ENCODE data around the gene PPFIA1.

Gene PPFIA1

GRCh38 chr11:70353329-70353728 is 82.8 kb downstream of the PPFIA1 start:
- no peak overlapping the region for H3K4me3 ChIP-seq (ENCODE audit: low read depth, low read length)
- no peak for TF ChIP-seq CTCF (IDR thresholded peaks at IDR 0.05; ENCODE audit: borderline replicate concordance, insufficient read depth, low read depth, low read length)

- no peak overlapping the region for H3K4me3 ChIP-seq (ENCODE audit: low read depth, low read length)
- no peak for TF ChIP-seq CTCF (IDR thresholded peaks at IDR 0.05; ENCODE audit: borderline replicate concordance, insufficient read depth, low read depth, low read length)
Observed at GRCh38 chr11:70353900-70354568, 83.5 kb downstream of the PPFIA1 start.

GRCh38 chr11:70354629-70355028 is 84.1 kb downstream of the PPFIA1 start:
- TF ChIP-seq CTCF (IDR thresholded peaks at IDR 0.05; ENCODE audit: borderline replicate concordance, insufficient read depth, low read depth, low read length), result no peak
- H3K4me3 ChIP-seq (ENCODE audit: low read depth, low read length), result no peak overlapping the region

- no peak for TF ChIP-seq CTCF (IDR thresholded peaks at IDR 0.05; ENCODE audit: borderline replicate concordance, insufficient read depth, low read depth, low read length)
- H3K4me3 ChIP-seq (ENCODE audit: low read depth, low read length), result no peak overlapping the region
Observed at GRCh38 chr11:70358753-70359152, 88.3 kb downstream of the PPFIA1 start.

- H3K4me3 ChIP-seq (ENCODE audit: low read depth, low read length), result no peak overlapping the region
- no peak for TF ChIP-seq CTCF (IDR thresholded peaks at IDR 0.05; ENCODE audit: borderline replicate concordance, insufficient read depth, low read depth, low read length)
Observed at GRCh38 chr11:70359451-70360205, 89.1 kb downstream of the PPFIA1 start.

GRCh38 chr11:70360211-70360610 is 89.7 kb downstream of the PPFIA1 start:
- TF ChIP-seq CTCF (IDR thresholded peaks at IDR 0.05; ENCODE audit: borderline replicate concordance, insufficient read depth, low read depth, low read length), result no peak
- no peak overlapping the region for H3K4me3 ChIP-seq (ENCODE audit: low read depth, low read length)

- no peak for TF ChIP-seq CTCF (IDR thresholded peaks at IDR 0.05; ENCODE audit: borderline replicate concordance, insufficient read depth, low read depth, low read length)
- no peak overlapping the region for H3K4me3 ChIP-seq (ENCODE audit: low read depth, low read length)
Observed at GRCh38 chr11:70364178-70364577, 93.7 kb downstream of the PPFIA1 start.
